ENCODE measurements around the gene COPG2. TPM values are rescaled to one million over a fixed set of nuclear protein-coding genes. Genes with fewer than 3 reads are reported as not detected.
"Not testable (repeated sequence)": the region's sequence is repeated elsewhere in the genome, so short reads cannot be mapped to it uniquely, and the experiment has no call there.

COPG2 gene
- total RNA-seq, 1 experiment from 2014 or later, result 45.7 TPM

GRCh38 chr7:130628901-130629300 lies 39.6 kb downstream of the COPG2 start:
- Histone ChIP-seq H3K27me3 (ENCODE audit: control insufficient read depth, insufficient read depth, low read length) (no peaks in the 10 kb centered on the region), H3K36me3 (replicated peaks; ENCODE audit: control insufficient read depth, insufficient read depth, low read length) (no peaks in the 10 kb centered on the region), H3K4me3 (ENCODE audit: insufficient read depth, low read depth, low read length) (no peak overlapping the region)
- no peak for DNase-seq

- no peaks in the 10 kb centered on the region for H3K27me3 ChIP-seq (ENCODE audit: control insufficient read depth, insufficient read depth, low read length)
- H3K36me3 ChIP-seq (replicated peaks; ENCODE audit: control insufficient read depth, insufficient read depth, low read length), result no peaks in the 10 kb centered on the region
- no peak for DNase-seq
- no peak overlapping the region for H3K4me3 ChIP-seq (ENCODE audit: insufficient read depth, low read depth, low read length)
Observed at GRCh38 chr7:130627775-130628174, 40.8 kb downstream of the COPG2 start.

DNA sequence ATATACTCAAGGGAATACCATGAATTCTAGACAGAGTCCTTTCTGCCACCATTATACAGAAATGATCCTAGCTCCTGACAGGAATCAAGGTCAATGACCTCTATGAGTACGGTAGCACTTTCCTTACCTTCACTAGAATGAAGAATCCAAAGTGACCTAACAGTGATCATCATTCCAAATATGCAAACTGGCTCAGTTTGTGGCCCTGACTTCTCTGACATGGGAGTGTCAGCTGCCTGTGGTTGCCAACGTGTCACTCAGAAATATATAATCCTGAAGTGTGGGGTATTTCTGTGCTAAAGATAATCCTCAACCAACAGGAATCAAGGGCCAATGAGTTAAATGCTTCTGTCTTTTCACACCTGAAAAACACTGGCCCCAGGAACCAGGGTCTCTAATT lies 45.7 kb downstream of the COPG2 start:
- no peaks in the 10 kb centered on the region for H3K36me3 ChIP-seq (replicated peaks; ENCODE audit: control insufficient read depth, insufficient read depth, low read length)
- no peak overlapping the region for H3K4me3 ChIP-seq (ENCODE audit: insufficient read depth, low read depth, low read length)
- no peak for DNase-seq
- H3K27me3 ChIP-seq (ENCODE audit: control insufficient read depth, insufficient read depth, low read length), result no peaks in the 10 kb centered on the region

DNA sequence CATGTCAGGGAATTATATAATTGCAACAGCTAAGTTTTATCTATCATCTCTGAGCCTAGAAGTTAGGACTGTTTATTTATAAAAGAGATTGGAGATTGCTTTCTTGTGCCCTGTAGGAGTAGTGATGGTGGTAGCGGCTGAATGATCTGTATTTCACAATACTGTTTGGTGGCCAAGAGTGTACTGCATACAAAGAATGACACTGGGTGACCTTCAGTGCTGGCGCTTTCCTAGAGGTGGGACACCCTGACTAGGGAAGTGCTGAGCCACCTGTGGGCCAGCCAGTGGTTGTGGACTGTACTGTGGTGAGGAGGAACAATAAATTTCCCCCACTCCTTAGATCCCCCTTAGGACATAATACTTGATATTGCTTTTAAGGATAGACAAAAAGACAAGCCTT lies 53.0 kb downstream of the COPG2 start:
- no peak for DNase-seq
- Histone ChIP-seq H3K4me3 (ENCODE audit: insufficient read depth, low read depth, low read length) (no peak overlapping the region), H3K27me3 (ENCODE audit: control insufficient read depth, insufficient read depth, low read length) (no peaks in the 10 kb centered on the region), H3K36me3 (replicated peaks; ENCODE audit: control insufficient read depth, insufficient read depth, low read length) (peaks cover 3% of the 10 kb centered on the region)

GRCh38 chr7:130614449-130614848 lies 54.1 kb downstream of the COPG2 start:
- peaks cover 3% of the 10 kb centered on the region for H3K36me3 ChIP-seq (replicated peaks; ENCODE audit: control insufficient read depth, insufficient read depth, low read length)
- no peak for DNase-seq
- no peak overlapping the region for H3K4me3 ChIP-seq (ENCODE audit: insufficient read depth, low read depth, low read length)
- H3K27me3 ChIP-seq (ENCODE audit: control insufficient read depth, insufficient read depth, low read length), result no peaks in the 10 kb centered on the region

DNA sequence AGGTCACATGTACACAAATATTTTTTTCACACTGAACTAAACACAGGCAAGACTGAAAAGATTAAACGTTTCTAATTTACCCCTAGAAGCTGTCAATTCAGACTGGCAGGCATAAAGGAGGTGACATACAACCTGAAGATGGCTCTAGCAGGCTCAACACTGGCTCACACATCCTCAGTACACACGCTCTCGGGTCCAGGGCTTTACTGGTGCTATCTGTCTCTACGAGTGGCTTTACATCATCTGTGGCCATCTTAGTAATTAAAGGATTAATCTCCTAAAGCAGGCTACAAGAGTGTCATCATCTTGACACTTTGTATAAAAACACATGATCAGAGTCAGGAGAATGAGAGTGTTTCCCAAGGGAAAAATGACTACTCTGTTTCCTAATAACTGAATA lies 57.3 kb downstream of the COPG2 start:
- H3K27me3 ChIP-seq (ENCODE audit: control insufficient read depth, insufficient read depth, low read length), result no peaks in the 10 kb centered on the region
- no peak for DNase-seq
- H3K4me3 ChIP-seq (ENCODE audit: insufficient read depth, low read depth, low read length), result no peak overlapping the region
- peaks cover 4% of the 10 kb centered on the region for H3K36me3 ChIP-seq (replicated peaks; ENCODE audit: control insufficient read depth, insufficient read depth, low read length)

- H3K36me3 ChIP-seq (replicated peaks; ENCODE audit: control insufficient read depth, insufficient read depth, low read length); H3K27me3 ChIP-seq (ENCODE audit: control insufficient read depth, insufficient read depth, low read length): not testable (repeated sequence)
Observed at GRCh38 chr7:130607066-130607465, 61.5 kb downstream of the COPG2 start.

GRCh38 chr7:130606161-130606560 lies 62.4 kb downstream of the COPG2 start:
- DNase-seq, result no peak
- Histone ChIP-seq H3K36me3 (replicated peaks; ENCODE audit: control insufficient read depth, insufficient read depth, low read length) (peaks cover 2% of the 10 kb centered on the region), H3K4me3 (ENCODE audit: insufficient read depth, low read depth, low read length) (no peak overlapping the region), H3K27me3 (ENCODE audit: control insufficient read depth, insufficient read depth, low read length) (no peaks in the 10 kb centered on the region)

More at GRCh38 chr7:130607066-130607465, 61.5 kb downstream of the COPG2 start:
- not testable (repeated sequence) for H3K4me3 ChIP-seq (ENCODE audit: insufficient read depth, low read depth, low read length); DNase-seq

- no peaks in the 10 kb centered on the region for H3K27me3 ChIP-seq (ENCODE audit: control insufficient read depth, insufficient read depth, low read length)
- no peak for DNase-seq
- H3K4me3 ChIP-seq (ENCODE audit: insufficient read depth, low read depth, low read length), result no peak overlapping the region
- no peaks in the 10 kb centered on the region for H3K36me3 ChIP-seq (replicated peaks; ENCODE audit: control insufficient read depth, insufficient read depth, low read length)
Observed at GRCh38 chr7:130598056-130598455, 70.5 kb downstream of the COPG2 start.

GRCh38 chr7:130595986-130596385 lies 72.6 kb downstream of the COPG2 start:
- H3K27me3 ChIP-seq (ENCODE audit: control insufficient read depth, insufficient read depth, low read length), result no peaks in the 10 kb centered on the region
- H3K36me3 ChIP-seq (replicated peaks; ENCODE audit: control insufficient read depth, insufficient read depth, low read length), result no peaks in the 10 kb centered on the region
- H3K4me3 ChIP-seq (ENCODE audit: insufficient read depth, low read depth, low read length), result no peak overlapping the region
- DNase-seq, result no peak

GRCh38 chr7:130593033-130593432 lies 75.5 kb downstream of the COPG2 start:
- no peak for DNase-seq
- H3K4me3 ChIP-seq (ENCODE audit: insufficient read depth, low read depth, low read length), result no peak overlapping the region
- no peaks in the 10 kb centered on the region for H3K27me3 ChIP-seq (ENCODE audit: control insufficient read depth, insufficient read depth, low read length)
- no peaks in the 10 kb centered on the region; the same call in 1 of the 2 replicates for H3K36me3 ChIP-seq (replicated peaks; ENCODE audit: control insufficient read depth, insufficient read depth, low read length)

DNA sequence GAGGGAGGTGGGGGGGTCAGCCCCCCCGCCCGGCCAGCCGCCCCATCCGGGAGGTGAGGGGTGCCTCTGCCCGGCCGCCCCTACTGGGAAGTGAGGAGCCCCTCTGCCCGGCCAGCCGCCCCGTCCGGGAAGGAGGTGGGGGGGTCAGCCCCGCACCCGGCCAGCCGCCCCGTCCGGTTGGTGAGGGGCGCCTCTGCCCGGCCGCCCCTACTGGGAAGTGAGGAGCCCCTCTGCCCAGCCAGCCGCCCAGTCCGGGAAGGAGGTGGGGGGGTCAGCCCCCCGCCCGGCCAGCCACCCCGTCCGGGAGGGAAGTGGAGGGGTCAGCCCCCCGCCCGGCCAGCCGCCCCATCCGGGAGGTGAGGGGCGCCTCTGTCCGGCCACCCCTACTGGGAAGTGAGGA lies 77.1 kb downstream of the COPG2 start:
- H3K36me3 ChIP-seq (replicated peaks; ENCODE audit: control insufficient read depth, insufficient read depth, low read length); DNase-seq; H3K27me3 ChIP-seq (ENCODE audit: control insufficient read depth, insufficient read depth, low read length); H3K4me3 ChIP-seq (ENCODE audit: insufficient read depth, low read depth, low read length): not testable (repeated sequence)

DNA sequence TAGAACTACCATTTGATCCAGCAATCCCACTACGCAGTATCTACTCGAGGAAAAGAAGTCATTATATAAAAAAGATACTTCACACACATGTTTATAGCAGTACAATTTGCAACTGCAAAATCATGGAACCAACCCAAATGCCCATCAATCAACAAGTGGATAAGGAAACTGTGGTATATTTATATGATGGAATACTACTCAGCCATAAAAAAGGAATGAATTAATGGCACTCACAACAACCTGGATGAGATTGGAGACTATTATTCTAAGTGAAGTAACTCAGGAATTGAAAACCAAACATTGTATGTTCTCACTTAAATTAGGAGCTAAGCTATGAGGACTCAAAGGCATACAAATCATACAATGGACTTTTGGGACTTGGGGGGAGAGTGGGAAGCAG lies 82.6 kb downstream of the COPG2 start:
- not testable (repeated sequence) for H3K27me3 ChIP-seq (ENCODE audit: control insufficient read depth, insufficient read depth, low read length); DNase-seq

DNA sequence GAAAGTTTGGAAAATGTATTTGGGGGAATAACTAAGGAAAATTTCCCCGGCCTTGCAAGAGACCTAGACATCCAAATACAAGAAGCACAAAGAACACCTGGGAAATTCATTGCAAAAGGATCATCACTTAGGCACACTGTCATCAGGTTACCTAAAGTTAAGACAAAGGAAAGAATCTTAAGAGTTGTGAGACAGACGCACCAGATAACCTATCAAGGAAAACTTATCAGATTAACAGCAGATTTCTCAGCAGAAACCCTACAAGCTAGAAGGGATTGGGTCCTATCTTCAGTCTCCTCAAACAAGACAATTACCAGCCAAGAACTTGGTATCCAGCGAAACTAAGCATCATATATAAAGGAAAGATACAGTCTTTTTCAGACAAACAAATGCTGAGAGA lies 93.4 kb downstream of the COPG2 start:
- H3K36me3 ChIP-seq (replicated peaks; ENCODE audit: control insufficient read depth, insufficient read depth, low read length); H3K27me3 ChIP-seq (ENCODE audit: control insufficient read depth, insufficient read depth, low read length); H3K4me3 ChIP-seq (ENCODE audit: insufficient read depth, low read depth, low read length); DNase-seq: not testable (repeated sequence)

More for the DNA sequence above, 82.6 kb downstream of the COPG2 start:
- not testable (repeated sequence) for H3K36me3 ChIP-seq (replicated peaks; ENCODE audit: control insufficient read depth, insufficient read depth, low read length); H3K4me3 ChIP-seq (ENCODE audit: insufficient read depth, low read depth, low read length)

GRCh38 chr7:130570144-130570543 lies 98.4 kb downstream of the COPG2 start:
- H3K27me3 ChIP-seq (ENCODE audit: control insufficient read depth, insufficient read depth, low read length); H3K4me3 ChIP-seq (ENCODE audit: insufficient read depth, low read depth, low read length); DNase-seq; H3K36me3 ChIP-seq (replicated peaks; ENCODE audit: control insufficient read depth, insufficient read depth, low read length): not testable (repeated sequence)

GRCh38 chr7:130566898-130567280 lies 101.7 kb downstream of the COPG2 start:
- Histone ChIP-seq H3K27me3 (ENCODE audit: control insufficient read depth, insufficient read depth, low read length) (no peaks in the 10 kb centered on the region), H3K4me3 (ENCODE audit: insufficient read depth, low read depth, low read length) (no peak overlapping the region), H3K36me3 (replicated peaks; ENCODE audit: control insufficient read depth, insufficient read depth, low read length) (no peaks in the 10 kb centered on the region)
- no peak for DNase-seq

Measured in H7 (cell line).